Panc1 (cell line): ENCODE results near the gene RAB7A. TPM values are rescaled to one million over a fixed set of nuclear protein-coding genes. Genes with fewer than 3 reads are reported as not detected.

Experiments
- ATAC-seq: fragments of 200-7000 bp; cut with Tn5 transposase; 2 replicates; pipeline ENCODE4 v1.9.1; 2020; ENCODE audit warnings: mild to moderate bottlenecking, moderate library complexity
- BruUV-seq: library from RNA; stranded (reverse); fragments of 400-500 nt; replicated peaks from 2 replicates; lab custom pipeline; 2021; lab: Mats Ljungman, UMichigan
- CTCF ChIA-PET: fragments of 300-600 bp; sonication (Branson Sonifier 250); formaldehyde crosslinking; loops from one replicate; lab custom pipeline; 2022; ENCODE audit warnings: antibody characterized with exemption; lab: Charles Lee
- POLR2A ChIA-PET: fragments of 300-600 bp; sonication (Branson Sonifier 250); formaldehyde crosslinking; loops from one replicate; lab custom pipeline; 2022; ENCODE audit warnings: antibody characterized with exemption; lab: Charles Lee
- DNase-seq: peaks from one replicate; pipeline ENCODE4 v3.0.0-alpha.2; 2010; ENCODE audit warnings: low read depth, low spot score
- H3K27ac ChIP-seq: 2 replicates; pipeline ENCODE4 v1.5.1; 2011; ENCODE audit warnings: mild to moderate bottlenecking, low read length, inconsistent platforms
- H3K27me3 ChIP-seq: fragments of 200-500 bp; sonication (Bioruptor generic); 2 replicates; pipeline ENCODE4 v1.6.0; 2014; ENCODE audit warnings: low read length, inconsistent platforms; ENCODE audit not compliant: control insufficient read depth, insufficient read depth
- H3K36me3 ChIP-seq: fragments of 200-500 bp; sonication (Bioruptor generic); 2 replicates; pipeline ENCODE4 v1.5.1; 2014; ENCODE audit warnings: inconsistent platforms, mild to moderate bottlenecking, low read length, moderate library complexity; ENCODE audit not compliant: control insufficient read depth, insufficient read depth
- H3K4me1 ChIP-seq: 2 replicates; pipeline ENCODE4 v1.5.1; 2011; ENCODE audit warnings: inconsistent platforms, mild to moderate bottlenecking, low read length, moderate library complexity; ENCODE audit not compliant: control insufficient read depth, insufficient read depth
- H3K4me3 ChIP-seq, 2 experiments: 2 replicates each; pipeline ENCODE4 v1.5.1; 2011 to 2012; ENCODE audit warnings: low read depth in 2 of 2, low read length in 2 of 2, mild to moderate bottlenecking in 2 of 2, inconsistent platforms in 1 of 2, moderate library complexity in 1 of 2
- H3K9me3 ChIP-seq: fragments of 200-500 bp; sonication (Bioruptor generic); 2 replicates; pipeline ENCODE4 v1.5.1; 2014; ENCODE audit warnings: low read depth, mild to moderate bottlenecking, inconsistent platforms, low read length, moderate library complexity; ENCODE audit not compliant: control insufficient read depth, insufficient read depth
- CTCF ChIP-seq: fragments of 450-650 bp; IDR thresholded peaks from 2 replicates; pipeline ENCODE4 v1.5.1; 2017; ENCODE audit warnings: mild to moderate bottlenecking
- POLR2AphosphoS5 ChIP-seq: IDR thresholded peaks from 2 replicates; pipeline ENCODE4 v1.6.1; 2012; ENCODE audit warnings: mild to moderate bottlenecking, low read depth, low read length, moderate library complexity
- REST ChIP-seq, 2 experiments: IDR thresholded peaks; 2 replicates each; pipeline ENCODE4 v1.6.1; 2011 to 2012; ENCODE audit warnings: low read depth in 2 of 2, control low read depth in 1 of 2, low read length in 1 of 2, mild to moderate bottlenecking in 1 of 2, moderate library complexity in 1 of 2; ENCODE audit not compliant: insufficient read depth in 1 of 2
- SIN3A ChIP-seq: IDR thresholded peaks from 2 replicates; pipeline ENCODE4 v1.6.1; 2012; ENCODE audit warnings: low read depth, mild to moderate bottlenecking, low read length, moderate library complexity, borderline replicate concordance; ENCODE audit not compliant: insufficient read depth
- TCF7L2 ChIP-seq: IDR thresholded peaks from 2 replicates; pipeline ENCODE4 v1.6.1; 2011; ENCODE audit warnings: mild to moderate bottlenecking, low read depth, low read length, inconsistent platforms
- in situ Hi-C: cut with HindIII; loops from 2 replicates; pipeline ENCODE4 v1.10.0; 2016; ENCODE audit warnings: low sequenced_read_pairs, low pct_unique_long_range_greater_than_20kb
- intact Hi-C: fragments of 100-400 bp; cut with micrococcal nuclease; formaldehyde crosslinking; loops from one replicate; pipeline ENCODE4 v1.10.0; 2022; ENCODE audit not compliant: unreplicated experiment
- total RNA-seq: library from RNA; stranded (reverse); gene quantifications from one replicate; pipeline ENCODE4 v1.2.1, GENCODE V29; 2021; ENCODE audit not compliant: unreplicated experiment

RAB7A gene
- total RNA-seq, 1 experiment from 2014 or later: 386 TPM

GRCh38 chr3:128746881-128747280 lies 20.9 kb downstream of the RAB7A start:
- ATAC-seq (no peak), DNase-seq (no peak)
- no TSS peak for BruUV-seq
- no peaks in the 10 kb centered on the region for H3K27me3 ChIP-seq
- no peak overlapping the region for H3K4me3 ChIP-seq
- intact Hi-C loops (no loop called here), in situ Hi-C loops (no loop called here)
- POLR2A ChIA-PET: no interaction called here
- CTCF ChIA-PET: no interaction called here
- H3K9me3 ChIP-seq: no peaks in the 10 kb centered on the region; the same call in 1 of the 2 replicates
- H3K4me1 ChIP-seq: no peaks in the 10 kb centered on the region
- TF ChIP-seq REST (IDR thresholded peaks at IDR 0.05; ENCODE audit: insufficient read depth in 1 of 2, low read depth in 2 of 2, low read length in 1 of 2): no peak
- no peaks in the 10 kb centered on the region for H3K36me3 ChIP-seq
- H3K27ac ChIP-seq: no peak overlapping the region

- Histone ChIP-seq H3K4me1 (no peaks in the 10 kb centered on the region), H3K4me3 (no peak overlapping the region), H3K27me3 (no peaks in the 10 kb centered on the region), H3K36me3 (no peaks in the 10 kb centered on the region), H3K9me3 (no peaks in the 10 kb centered on the region), H3K27ac (no peak overlapping the region)
- no TSS peak for BruUV-seq
- TF ChIP-seq POLR2AphosphoS5 (no peak), REST (IDR thresholded peaks at IDR 0.05; ENCODE audit: insufficient read depth in 1 of 2, low read depth in 2 of 2, low read length in 1 of 2) (no peak), SIN3A (no peak), TCF7L2 (no peak), CTCF (no peak)
- DNase-seq: no peak
- CTCF ChIA-PET: no interaction called here
- in situ Hi-C loops (no loop called here), intact Hi-C loops (no loop called here)
- POLR2A ChIA-PET: no interaction called here
- ATAC-seq: no peak
These were observed 22.6 kb downstream of the RAB7A start for GRCh38 chr3:128748557-128748956.
